GM12878 (cell line): ENCODE results near the gene MAGI2. TPM values are rescaled to one million over a fixed set of nuclear protein-coding genes. Genes with fewer than 3 reads are reported as not detected.
A peak's percentile ranks its signal among the peaks of the same experiment; 100 is the strongest.

Experiments used
- ATAC-seq: fragments of 200-7000 bp; cut with Tn5 transposase; 3 replicates; pipeline ENCODE4 v1.9.1; 2020; ENCODE audit warnings: mild to moderate bottlenecking, moderate library complexity
- BruUV-seq: library from RNA; stranded (reverse); fragments of 400-500 nt; replicated peaks from 2 replicates; lab custom pipeline; 2021; lab: Mats Ljungman, UMichigan
- CTCF ChIA-PET: fragments of 300-600 bp; sonication (Branson Sonifier 250); formaldehyde crosslinking; extraction: SDS; loops from one replicate; lab custom pipeline; 2021; ENCODE audit warnings: inconsistent platforms; lab: Yijun Ruan, JAX
- POLR2A ChIA-PET: fragments of 350-600 bp; formaldehyde crosslinking; extraction: SDS; loops from one replicate; lab custom pipeline; 2021; ENCODE audit warnings: inconsistent platforms; lab: Charles Lee
- RAD21 ChIA-PET: fragments of 300-600 bp; sonication (Branson Sonifier 250); formaldehyde crosslinking; loops from one replicate; lab custom pipeline; 2023; ENCODE audit warnings: antibody characterized with exemption; ENCODE audit not compliant: unreplicated experiment; lab: Charles Lee
- SMC1A ChIA-PET: fragments of 300-600 bp; sonication (Branson Sonifier 250); formaldehyde crosslinking; loops from one replicate; lab custom pipeline; 2023; ENCODE audit not compliant: unreplicated experiment, uncharacterized antibody; lab: Charles Lee
- DNase-seq: peaks from one replicate; pipeline ENCODE4 v3.0.0-alpha.2; 2011; ENCODE audit warnings: low read depth, low spot score
- FAIRE-seq: peaks from 3 replicates; lab custom pipeline; 2011; peaks lifted over from hg19 to GRCh38; lab: Jason Lieb, UNC
- H2AFZ ChIP-seq: 2 replicates; pipeline ENCODE4 v1.6.0; 2011; ENCODE audit warnings: low read depth, low read length, control low read depth; ENCODE audit not compliant: control insufficient read depth
- H3K27ac ChIP-seq: 2 replicates; pipeline ENCODE4 v1.5.1; 2011; ENCODE audit warnings: control low read depth; ENCODE audit not compliant: control insufficient read depth, insufficient read depth
- H3K27me3 ChIP-seq, 2 experiments: replicated peaks in 1 of 2; 2 replicates each; pipeline versions ENCODE4 v1.6.0 to v1.6.1; 2011; ENCODE audit warnings: low read length in 1 of 2; ENCODE audit not compliant: control insufficient read depth in 2 of 2, insufficient read depth in 2 of 2
- H3K36me3 ChIP-seq, 2 experiments: 2 replicates each; pipeline ENCODE4 v1.5.1; 2011; ENCODE audit warnings: low read length in 1 of 2; ENCODE audit not compliant: control insufficient read depth in 2 of 2, insufficient read depth in 2 of 2
- H3K4me1 ChIP-seq: 2 replicates; pipeline ENCODE4 v1.6.1; 2011; ENCODE audit warnings: mild to moderate bottlenecking, low read length, moderate library complexity, mixed read lengths; ENCODE audit not compliant: control insufficient read depth, insufficient read depth
- H3K4me2 ChIP-seq: 2 replicates; pipeline ENCODE4 v1.6.0; 2011; ENCODE audit warnings: control low read depth; ENCODE audit not compliant: control insufficient read depth, insufficient read depth
- H3K4me3 ChIP-seq: fragments of 200-600 bp; sonication (generic); 2 replicates; pipeline ENCODE4 v1.5.1; 2016
- H3K79me2 ChIP-seq: 2 replicates; pipeline ENCODE4 v1.6.0; 2011; ENCODE audit warnings: low read length; ENCODE audit not compliant: control insufficient read depth, insufficient read depth
- H3K9ac ChIP-seq: 2 replicates; pipeline ENCODE4 v1.8.0; 2011; ENCODE audit warnings: low read length, control low read depth, mixed read lengths; ENCODE audit not compliant: control insufficient read depth, insufficient read depth
- H3K9me3 ChIP-seq: replicated peaks from 3 replicates; pipeline ENCODE4 v1.5.1; 2011; ENCODE audit warnings: mild to moderate bottlenecking, low read length; ENCODE audit not compliant: control insufficient read depth, insufficient read depth
- H4K20me1 ChIP-seq: 2 replicates; pipeline ENCODE4 v1.6.0; 2011; ENCODE audit not compliant: control insufficient read depth, insufficient read depth
- CTCF ChIP-seq, 3 experiments: IDR thresholded peaks in 2 of 3; conservative IDR thresholded peaks in 1 of 3; 2 replicates each; pipeline ENCODE4 v1.5.1; 2011; ENCODE audit warnings: low read depth in 3 of 3, low read length in 3 of 3, mild to moderate bottlenecking in 3 of 3, control low read depth in 2 of 3, moderate library complexity in 2 of 3, inconsistent platforms in 1 of 3, mixed read lengths in 1 of 3; ENCODE audit not compliant: control insufficient read depth in 2 of 3, insufficient read depth in 1 of 3; ENCODE audit errors: extremely low read depth in 1 of 3
- KDM1A ChIP-seq: fragments of 200-600 bp; sonication (generic); IDR thresholded peaks from 2 replicates; pipeline ENCODE4 v1.6.1; 2016; ENCODE audit warnings: borderline replicate concordance
- NR2C2 ChIP-seq: IDR thresholded peaks from 2 replicates; pipeline ENCODE4 v1.6.1; 2011; ENCODE audit warnings: borderline replicate concordance, low read depth; ENCODE audit not compliant: control insufficient read depth, insufficient read length
- RAD21 ChIP-seq: IDR thresholded peaks from 2 replicates; pipeline ENCODE4 v1.6.1; 2011; ENCODE audit warnings: mild to moderate bottlenecking, low read depth, low read length, moderate library complexity; ENCODE audit not compliant: insufficient read depth
- TAF1 ChIP-seq: IDR thresholded peaks from 2 replicates; pipeline ENCODE4 v1.6.1; 2011; ENCODE audit warnings: mild to moderate bottlenecking, low read depth, low read length, borderline replicate concordance
- WGBS: methylation state at CpG from one replicate; pipeline ENCODE4 v1.1.6; 2016; ENCODE audit warnings: low lambda C conversion rate; ENCODE audit not compliant: insufficient replicate concordance, insufficient coverage; ENCODE audit errors: missing lambda C conversion rate; 5-methylcytosine and 5-hydroxymethylcytosine counted together
- in situ Hi-C: fragments of 300-500 bp; cut with MboI; formaldehyde crosslinking; loops from 9 replicates; pipeline ENCODE4 v1.14.3; 2018; ENCODE audit warnings: mixed read lengths
- intact Hi-C: fragments of 100-400 bp; cut with micrococcal nuclease; formaldehyde crosslinking; loops from one replicate; pipeline ENCODE4 v1.14.2; 2022; ENCODE audit not compliant: unreplicated experiment
- polyA plus RNA-seq, 11 experiments: library from polyadenylated mRNA; depleted of rRNA in 4 of 11; unstranded in 6 of 11; stranded (reverse) in 5 of 11; fragments of >200 nt; fragmentation: Nextera tagmentation in 4 of 11; fragmentation: Illumina TruSeq in 1 of 11; extraction: Ambion mirVana in 4 of 11; extraction: Trizol in 1 of 11; gene quantifications; 1 replicate in 1 of 11; 2 replicates in 10 of 11; pipeline versions ENCODE4 v1.2.1 to v1.2.3, GENCODE V29; 2011 to 2016; ENCODE audit warnings: inconsistent platforms in 2 of 11, missing spikeins in 2 of 11, low read depth in 1 of 11
- total RNA-seq, 4 experiments: library from RNA; depleted of rRNA in 3 of 4; stranded (reverse); fragments of >200 nt in 3 of 4; fragmentation: Illumina TruSeq in 1 of 4; extraction: Trizol in 1 of 4; gene quantifications; 2 replicates each; pipeline versions ENCODE4 v1.2.1 to v1.2.3, GENCODE V29; 2013 to 2021

Gene MAGI2
- total and polyA plus RNA-seq, 10 of the 15 experiments (the other 5 are each of a cell fraction or from before 2014, with no cell fraction given): 0.01 to 0.31 (median 0.05) TPM; not detected in 2

GRCh38 chr7:77989981-77990566 is 1463.4 kb downstream of the MAGI2 start:
- no peak for DNase-seq
- BruUV-seq: no TSS peak
- intact Hi-C loops (no loop called here), in situ Hi-C loops (no loop called here)
- H3K79me2 ChIP-seq: no peaks in the 10 kb centered on the region
- H3K36me3 ChIP-seq: no peaks in the 10 kb centered on the region
- no peaks in the 10 kb centered on the region for H3K9me3 ChIP-seq
- WGBS: 58% methylated on average over 6 of the region's 6 CpGs
- RAD21 ChIA-PET: no interaction called here
- no peak for TF ChIP-seq NR2C2
- TF ChIP-seq KDM1A: no peak
- peak; percentile 4 to 37 (median 21); a peak in 2 of 6 replicates for TF ChIP-seq CTCF (IDR thresholded peaks at IDR 0.05 in 2 of 3, conservative IDR thresholded peaks at IDR 0.05 in 1 of 3; ENCODE audit: control insufficient read depth in 2 of 3, extremely low read depth in 1 of 3, insufficient read depth in 1 of 3, low read depth in 3 of 3, low read length in 3 of 3)
- TF ChIP-seq TAF1: no peak
- TF ChIP-seq RAD21: 0 out of 2 replicates have a peak, but pooled peaks have one; percentile 2
- H3K4me3 ChIP-seq: no peak overlapping the region
- CTCF ChIA-PET: interaction anchor here (0.8 to 2.7 kb wide), 7 partner anchors 7 to 75 kb away, joined by 3 to 11 read pairs (median 5); no protein-coding TSS in a partner anchor
- ATAC-seq: no peak
- no peak overlapping the region for H2AFZ ChIP-seq
- H3K4me1 ChIP-seq: no peaks in the 10 kb centered on the region
- SMC1A ChIA-PET: no interaction called here
- no peak overlapping the region for H3K27ac ChIP-seq
- peaks cover 0 to 2% of the 10 kb centered on the region in 2 experiments; a peak in 2 of 4 replicates for H3K27me3 ChIP-seq
- no peak for FAIRE-seq
- POLR2A ChIA-PET: no interaction called here
- no peak overlapping the region for H3K4me2 ChIP-seq
- no peaks in the 10 kb centered on the region for H4K20me1 ChIP-seq
- H3K9ac ChIP-seq: no peak overlapping the region
